ENCODE measurements around the gene ALOX12B.

Gene ALOX12B

DNA sequence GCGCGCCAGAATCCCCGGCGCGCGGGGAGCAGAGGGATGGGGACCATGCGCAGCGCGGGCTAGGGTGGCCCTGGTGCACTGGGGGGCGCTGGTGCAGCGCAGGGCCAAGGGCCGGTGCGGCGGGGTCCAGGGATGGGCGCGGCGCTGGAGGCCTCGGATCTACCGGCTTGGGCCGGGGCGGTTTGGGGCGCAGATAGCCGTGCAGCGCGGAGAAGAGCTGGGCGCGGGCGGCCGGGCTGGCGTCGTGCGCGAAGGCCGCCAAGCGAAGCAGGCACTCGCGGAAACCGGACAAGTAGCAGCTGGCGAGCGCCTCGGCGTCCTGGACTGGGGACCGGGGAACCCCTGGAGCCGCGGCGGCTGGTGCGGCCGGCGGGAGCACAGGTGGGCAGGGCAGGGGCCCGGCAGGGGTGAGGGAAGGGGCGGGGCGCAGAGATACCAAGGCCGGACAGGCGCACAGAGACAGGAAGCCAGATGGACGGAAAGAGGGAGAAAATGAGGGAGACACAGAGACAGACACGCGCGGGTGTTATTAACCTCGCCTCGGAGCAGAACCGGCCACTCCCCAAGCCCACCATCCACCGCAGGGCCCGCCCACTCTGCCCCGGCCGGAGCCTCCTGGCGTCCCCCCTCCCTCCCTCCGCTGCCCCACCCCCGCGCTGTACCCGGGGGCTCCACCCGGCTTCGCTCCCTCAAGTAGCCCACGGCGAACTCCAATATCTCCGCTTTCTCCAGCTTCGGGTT is 34.3 kb upstream of the ALOX12B start:
- TF ChIP-seq, protein P1, sequence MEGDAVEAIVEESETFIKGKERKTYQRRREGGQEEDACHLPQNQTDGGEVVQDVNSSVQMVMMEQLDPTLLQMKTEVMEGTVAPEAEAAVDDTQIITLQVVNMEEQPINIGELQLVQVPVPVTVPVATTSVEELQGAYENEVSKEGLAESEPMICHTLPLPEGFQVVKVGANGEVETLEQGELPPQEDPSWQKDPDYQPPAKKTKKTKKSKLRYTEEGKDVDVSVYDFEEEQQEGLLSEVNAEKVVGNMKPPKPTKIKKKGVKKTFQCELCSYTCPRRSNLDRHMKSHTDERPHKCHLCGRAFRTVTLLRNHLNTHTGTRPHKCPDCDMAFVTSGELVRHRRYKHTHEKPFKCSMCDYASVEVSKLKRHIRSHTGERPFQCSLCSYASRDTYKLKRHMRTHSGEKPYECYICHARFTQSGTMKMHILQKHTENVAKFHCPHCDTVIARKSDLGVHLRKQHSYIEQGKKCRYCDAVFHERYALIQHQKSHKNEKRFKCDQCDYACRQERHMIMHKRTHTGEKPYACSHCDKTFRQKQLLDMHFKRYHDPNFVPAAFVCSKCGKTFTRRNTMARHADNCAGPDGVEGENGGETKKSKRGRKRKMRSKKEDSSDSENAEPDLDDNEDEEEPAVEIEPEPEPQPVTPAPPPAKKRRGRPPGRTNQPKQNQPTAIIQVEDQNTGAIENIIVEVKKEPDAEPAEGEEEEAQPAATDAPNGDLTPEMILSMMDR (IDR thresholded peaks at IDR 0.05; ENCODE audit: control insufficient read depth, extremely low read depth, insufficient read depth) = peak; percentile 61
- peak overlapping the region; percentile 58 for H3K4me3 ChIP-seq (ENCODE audit: low read depth, low read length)
- no peak for DNase-seq (ENCODE audit: low read depth)

GRCh38 chr17:8121407-8121680 is 33.8 kb upstream of the ALOX12B start:
- peak overlapping the region; percentile 58 for H3K4me3 ChIP-seq (ENCODE audit: low read depth, low read length)
- no peak for DNase-seq (ENCODE audit: low read depth)
- TF ChIP-seq, protein P1 (IDR thresholded peaks at IDR 0.05; ENCODE audit: control insufficient read depth, extremely low read depth, insufficient read depth) = no peak

- TF ChIP-seq, protein P1 (IDR thresholded peaks at IDR 0.05; ENCODE audit: control insufficient read depth, extremely low read depth, insufficient read depth) = peak; percentile 17; the same call in 1 of the 2 replicates
- peak overlapping the region; percentile 58 for H3K4me3 ChIP-seq (ENCODE audit: low read depth, low read length)
- DNase-seq (ENCODE audit: low read depth) = peak; percentile 87
Observed at GRCh38 chr17:8120520-8121406, 33.2 kb upstream of the ALOX12B start.

DNA sequence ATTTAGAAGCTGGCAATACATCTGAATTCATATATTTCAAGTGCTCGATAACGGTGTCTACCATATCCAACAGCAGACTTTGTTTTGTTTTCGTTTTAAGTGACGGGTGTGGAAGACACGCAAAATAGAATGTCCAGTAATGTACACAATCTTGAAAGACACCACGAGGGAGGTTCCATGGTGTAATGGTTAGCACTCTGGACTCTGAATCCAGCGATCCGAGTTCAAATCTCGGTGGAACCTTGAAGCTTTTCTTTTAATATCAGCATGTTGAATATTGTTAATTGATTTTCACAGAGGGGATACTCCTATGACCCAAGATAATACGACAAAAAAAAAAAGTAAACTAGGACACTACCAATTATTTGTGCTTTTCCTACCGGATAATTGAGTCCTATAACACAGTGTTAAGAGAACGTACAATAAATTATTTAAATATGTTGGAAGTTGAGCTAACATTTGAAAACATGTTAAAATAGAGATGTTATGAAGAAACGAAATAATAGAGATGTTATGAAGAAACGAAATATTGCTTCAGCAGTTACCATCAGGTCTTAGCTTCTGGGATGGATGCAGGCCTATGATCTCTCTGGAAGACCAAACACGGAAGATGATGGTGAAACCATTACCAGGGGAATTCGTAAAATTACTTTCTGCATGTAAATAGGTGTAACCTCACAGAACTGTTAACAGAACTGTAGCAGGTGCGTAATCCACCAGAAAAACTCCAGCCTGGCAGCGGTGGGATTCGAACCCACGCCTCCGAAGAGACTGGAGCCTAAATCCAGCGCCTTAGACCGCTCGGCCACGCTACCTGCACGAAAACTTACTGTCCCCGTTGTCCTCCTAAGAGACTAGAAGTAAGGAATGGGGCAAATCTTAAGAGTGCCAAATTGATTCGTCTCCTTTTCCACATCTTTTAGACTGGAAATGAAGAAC is 32.3 kb upstream of the ALOX12B start:
- H3K4me3 ChIP-seq (ENCODE audit: low read depth, low read length) = peak overlapping the region; percentile 58
- peak; percentile 88 for DNase-seq (ENCODE audit: low read depth)
- TF ChIP-seq, protein P1 (IDR thresholded peaks at IDR 0.05; ENCODE audit: control insufficient read depth, extremely low read depth, insufficient read depth) = no peak

- TF ChIP-seq, protein P1 (IDR thresholded peaks at IDR 0.05; ENCODE audit: control insufficient read depth, extremely low read depth, insufficient read depth) = peak; percentile 72
- peak overlapping the region; percentile 55 for H3K4me3 ChIP-seq (ENCODE audit: low read depth, low read length)
- DNase-seq (ENCODE audit: low read depth) = peak; percentile 71
Observed at GRCh38 chr17:8118769-8119580, 31.5 kb upstream of the ALOX12B start.

All from LNCaP clone FGC (cell line).